BLaER1 treated with 17β-estradiol and CSF1 and Interleukin-3, amounts not matched to agents 10 nM and 100 nM (cell line): Measurements from ENCODE around the gene LSM3.

Experiments used
- H3K27ac ChIP-seq, 11 experiments: shearing (Covaris generic); formaldehyde crosslinking; 2 replicates each; pipeline ENCODE4 v1.8.1; 2022
- H3K27me3 ChIP-seq, 11 experiments: shearing (Covaris generic); formaldehyde crosslinking; 2 replicates each; pipeline ENCODE4 v1.8.1; 2022
- H3K36me3 ChIP-seq, 11 experiments: shearing (Covaris generic); formaldehyde crosslinking; 2 replicates each; pipeline ENCODE4 v1.8.1; 2022
- H3K4me1 ChIP-seq, 10 experiments: shearing (Covaris generic); formaldehyde crosslinking; 2 replicates each; pipeline ENCODE4 v1.8.1; 2022
- H3K4me2 ChIP-seq, 11 experiments: shearing (Covaris generic); formaldehyde crosslinking; 2 replicates each; pipeline ENCODE4 v1.8.1; 2022
- H3K4me3 ChIP-seq, 10 experiments: shearing (Covaris generic); formaldehyde crosslinking; 2 replicates each; pipeline ENCODE4 v1.8.1; 2022
- H3K9ac ChIP-seq, 11 experiments: shearing (Covaris generic); formaldehyde crosslinking; 2 replicates each; pipeline ENCODE4 v1.8.1; 2022
- H3K9me3 ChIP-seq, 11 experiments: shearing (Covaris generic); formaldehyde crosslinking; replicated peaks in 1 of 11; 2 replicates each; pipeline ENCODE4 v1.8.1; 2022
- H4K20me1 ChIP-seq, 11 experiments: shearing (Covaris generic); formaldehyde crosslinking; 2 replicates each; pipeline ENCODE4 v1.8.1; 2022
- Cebpa-rat ChIP-seq, 11 experiments: shearing (Covaris generic); IDR thresholded peaks; 2 replicates each; pipeline ENCODE4 v1.8.1; 2022

LSM3 gene

DNA sequence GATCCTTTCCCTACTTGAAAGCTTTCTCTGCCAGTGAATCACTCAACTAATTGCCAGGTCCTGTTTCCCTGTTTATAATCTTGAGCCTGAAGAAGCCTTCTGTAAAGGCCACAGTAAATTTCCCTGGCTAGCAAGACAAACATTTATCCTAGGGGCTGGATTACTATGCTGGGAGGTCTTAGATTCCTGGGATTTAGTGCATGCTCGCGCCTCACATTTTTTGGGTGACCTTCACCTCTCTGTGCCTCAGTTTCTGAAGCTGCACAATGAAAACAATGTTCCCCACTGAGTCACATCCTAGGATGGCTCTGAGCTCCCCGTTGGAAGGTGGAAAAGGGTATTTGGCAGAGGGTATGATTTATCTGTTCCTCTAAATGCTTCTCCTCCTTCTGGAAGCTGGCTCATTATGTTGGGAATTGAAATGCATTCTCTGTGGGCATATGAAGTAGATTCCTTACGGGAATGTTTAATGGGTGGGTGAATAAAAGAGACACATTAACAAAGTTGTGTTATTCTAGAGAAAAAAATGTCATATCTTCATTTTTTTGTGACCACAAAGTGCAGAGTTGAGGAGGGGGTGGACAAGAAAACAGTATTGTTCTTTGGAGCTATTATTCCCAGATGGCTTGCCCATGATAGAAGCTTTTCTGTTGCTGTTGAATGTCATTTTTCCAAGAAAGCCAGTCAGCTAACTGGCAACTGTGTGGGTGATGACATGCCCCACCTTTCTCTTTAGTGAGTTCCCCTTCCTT lies 32.4 kb downstream of the LSM3 start:
- Histone ChIP-seq H4K20me1 (no peaks in the 10 kb centered on the region), H3K9me3 (no peaks in the 10 kb centered on the region), H3K4me2 (no peak overlapping the region), H3K36me3 (no peaks in the 10 kb centered on the region), H3K27me3 (no peaks in the 10 kb centered on the region), H3K9ac (no peak overlapping the region), H3K27ac (no peak overlapping the region), H3K4me1 (no peaks in the 10 kb centered on the region), H3K4me3 (no peak overlapping the region)
- TF ChIP-seq Cebpa-rat (IDR thresholded peaks at IDR 0.05): no peak

DNA sequence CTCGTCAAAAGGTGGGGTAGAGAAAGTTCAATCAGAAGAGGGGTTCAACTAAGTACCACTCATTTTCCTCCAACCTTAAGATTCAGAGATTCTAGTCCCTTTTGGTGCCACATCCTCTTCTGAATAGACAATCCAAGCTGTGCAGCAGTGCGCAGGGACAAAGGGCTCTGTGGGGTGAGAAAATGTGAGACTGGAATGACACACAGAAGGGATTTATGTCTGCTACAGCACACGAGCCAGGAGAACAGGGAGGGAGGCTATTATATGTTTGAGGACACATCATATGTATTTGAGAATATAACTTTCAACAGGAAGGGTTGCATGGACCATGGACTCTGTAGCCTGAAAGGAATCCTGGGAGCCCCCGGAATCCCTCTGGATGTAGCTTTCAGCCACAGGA lies 33.0 kb downstream of the LSM3 start:
- Histone ChIP-seq H3K9me3 (no peaks in the 10 kb centered on the region), H3K27ac (no peak overlapping the region), H3K9ac (no peak overlapping the region), H3K27me3 (no peaks in the 10 kb centered on the region), H3K4me3 (no peak overlapping the region), H3K4me1 (no peaks in the 10 kb centered on the region), H3K36me3 (no peaks in the 10 kb centered on the region), H4K20me1 (no peaks in the 10 kb centered on the region), H3K4me2 (no peak overlapping the region)
- TF ChIP-seq Cebpa-rat (IDR thresholded peaks at IDR 0.05): no peak

DNA sequence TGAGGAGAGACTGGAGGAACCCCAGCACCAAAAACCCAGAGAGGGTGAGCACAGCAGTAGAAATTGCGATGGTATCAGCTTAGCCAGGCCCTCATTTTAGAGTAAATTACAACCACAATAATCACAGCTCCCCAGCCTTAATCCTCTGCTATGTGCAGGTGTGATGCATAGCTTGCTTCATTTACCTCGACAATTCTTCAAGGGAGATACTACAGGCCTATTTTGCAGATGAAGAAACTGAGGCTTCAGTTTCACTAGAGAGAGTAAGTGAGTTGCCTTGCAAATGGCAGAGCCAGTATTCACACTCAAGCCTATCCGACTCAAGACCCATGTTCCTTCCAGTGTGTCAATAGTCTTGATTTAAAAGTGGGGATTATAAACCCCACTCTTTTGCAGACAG lies 33.4 kb downstream of the LSM3 start:
- Histone ChIP-seq H3K4me1 (no peaks in the 10 kb centered on the region), H3K9me3 (no peaks in the 10 kb centered on the region), H3K4me3 (no peak overlapping the region), H4K20me1 (no peaks in the 10 kb centered on the region), H3K27ac (no peak overlapping the region), H3K27me3 (no peaks in the 10 kb centered on the region), H3K36me3 (no peaks in the 10 kb centered on the region), H3K4me2 (no peak overlapping the region), H3K9ac (no peak overlapping the region)
- no peak for TF ChIP-seq Cebpa-rat (IDR thresholded peaks at IDR 0.05)

GRCh38 chr3:14213066-14213774 lies 34.6 kb downstream of the LSM3 start:
- Histone ChIP-seq H3K4me2 (no peak overlapping the region), H4K20me1 (no peaks in the 10 kb centered on the region), H3K27me3 (no peaks in the 10 kb centered on the region), H3K4me3 (no peak overlapping the region), H3K9ac (no peak overlapping the region), H3K27ac (no peak overlapping the region), H3K9me3 (no peaks in the 10 kb centered on the region), H3K4me1 (no peaks in the 10 kb centered on the region), H3K36me3 (no peaks in the 10 kb centered on the region)
- TF ChIP-seq Cebpa-rat (IDR thresholded peaks at IDR 0.05): no peak

- Histone ChIP-seq H3K9ac (no peak overlapping the region), H3K27ac (no peak overlapping the region), H3K4me3 (no peak overlapping the region), H3K4me1 (no peaks in the 10 kb centered on the region), H3K4me2 (no peak overlapping the region), H3K9me3 (peaks cover 0 to 10% (median 5%) of the 10 kb centered on the region in 11 experiments; a peak in 8 of 22 replicates), H3K27me3 (no peaks in the 10 kb centered on the region), H4K20me1 (no peaks in the 10 kb centered on the region), H3K36me3 (no peaks in the 10 kb centered on the region)
- TF ChIP-seq Cebpa-rat (IDR thresholded peaks at IDR 0.05): no peak
Observed at GRCh38 chr3:14214764-14215163, 36.1 kb downstream of the LSM3 start.

DNA sequence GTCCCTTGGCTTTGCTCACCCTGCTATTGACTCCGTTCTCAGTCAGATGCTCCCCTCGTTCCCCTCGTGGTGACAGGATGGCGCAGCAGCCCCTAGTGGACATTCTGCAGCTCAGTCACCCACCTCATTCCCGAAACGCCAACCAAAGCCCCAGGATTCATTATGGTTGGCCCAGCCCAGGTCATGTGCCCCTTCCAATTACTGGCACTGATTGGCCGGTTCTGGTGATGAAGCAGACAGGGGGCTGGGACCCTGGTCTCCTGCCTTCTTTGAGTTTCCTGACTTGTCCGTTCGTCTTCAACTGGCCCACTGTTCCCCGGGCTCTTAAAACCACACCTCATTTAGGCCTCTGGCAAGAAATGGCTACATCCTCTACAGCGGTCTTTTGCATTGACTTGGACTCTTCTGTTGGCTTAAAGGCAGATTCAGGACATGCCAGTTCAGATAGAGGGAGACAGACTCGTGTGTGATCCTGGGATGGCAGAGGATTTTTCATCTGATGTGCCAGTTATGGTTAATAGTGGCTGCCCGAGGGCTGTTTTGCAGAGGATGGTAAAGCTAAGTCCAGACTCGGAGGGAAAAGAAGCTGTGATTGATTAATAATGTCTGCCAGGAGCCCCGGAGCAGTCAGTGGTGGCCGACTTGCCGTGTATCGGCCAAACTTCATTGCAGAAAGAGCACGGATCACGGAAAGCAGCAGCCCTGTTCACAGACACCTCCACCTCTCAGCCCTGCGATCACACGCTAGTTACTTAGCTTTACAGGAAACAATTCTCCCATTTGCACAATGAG lies 37.8 kb downstream of the LSM3 start:
- Histone ChIP-seq H3K27ac (no peak overlapping the region), H3K4me3 (no peak overlapping the region), H3K4me2 (no peak overlapping the region), H3K9me3 (peaks cover 5 to 27% (median 21%) of the 10 kb centered on the region in 11 experiments; a peak in 20 of 22 replicates), H3K9ac (no peak overlapping the region), H3K4me1 (no peaks in the 10 kb centered on the region), H4K20me1 (no peaks in the 10 kb centered on the region), H3K36me3 (no peaks in the 10 kb centered on the region), H3K27me3 (no peaks in the 10 kb centered on the region)
- TF ChIP-seq Cebpa-rat (IDR thresholded peaks at IDR 0.05): no peak

GRCh38 chr3:14218355-14218754 lies 39.7 kb downstream of the LSM3 start:
- TF ChIP-seq Cebpa-rat (IDR thresholded peaks at IDR 0.05): no peak
- Histone ChIP-seq H3K9me3 (peaks cover 12 to 39% (median 32%) of the 10 kb centered on the region in 11 experiments; a peak in 20 of 22 replicates), H4K20me1 (no peaks in the 10 kb centered on the region), H3K4me3 (no peak overlapping the region), H3K4me2 (no peak overlapping the region), H3K4me1 (peaks cover 0 to 8% (median 0%) of the 10 kb centered on the region in 10 experiments; a peak in 5 of 20 replicates), H3K36me3 (no peaks in the 10 kb centered on the region), H3K27me3 (no peaks in the 10 kb centered on the region), H3K27ac (no peak overlapping the region), H3K9ac (no peak overlapping the region)

DNA sequence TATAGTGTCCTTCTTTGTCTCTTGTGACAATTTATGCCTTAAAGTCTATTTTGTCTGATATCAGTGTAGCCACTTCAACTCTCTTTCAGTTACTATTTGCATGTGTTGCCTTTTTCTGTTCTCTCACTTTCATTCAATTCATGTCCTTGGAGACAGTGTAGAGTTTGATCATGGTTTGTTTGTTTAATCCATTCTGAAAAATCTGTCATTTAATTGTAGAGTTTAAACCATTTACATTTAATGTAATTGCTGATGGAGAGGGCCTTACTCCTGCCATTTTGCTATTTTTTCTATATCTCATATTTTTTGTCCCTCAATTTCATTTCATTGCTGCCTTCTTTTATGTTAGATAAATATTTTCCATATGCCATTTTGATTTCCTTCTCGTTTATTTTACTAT lies 42.3 kb downstream of the LSM3 start:
- Histone ChIP-seq H4K20me1 (no peaks in the 10 kb centered on the region), H3K9ac (no peak overlapping the region), H3K4me2 (no peak overlapping the region), H3K27ac (no peak overlapping the region), H3K4me3 (no peak overlapping the region), H3K36me3 (no peaks in the 10 kb centered on the region), H3K9me3 (peaks cover 12 to 44% (median 32%) of the 10 kb centered on the region in 11 experiments; a peak in 20 of 22 replicates), H3K27me3 (no peaks in the 10 kb centered on the region), H3K4me1 (peaks cover 1 to 20% (median 7%) of the 10 kb centered on the region in 10 experiments; a peak in 16 of 20 replicates)
- no peak for TF ChIP-seq Cebpa-rat (IDR thresholded peaks at IDR 0.05)

DNA sequence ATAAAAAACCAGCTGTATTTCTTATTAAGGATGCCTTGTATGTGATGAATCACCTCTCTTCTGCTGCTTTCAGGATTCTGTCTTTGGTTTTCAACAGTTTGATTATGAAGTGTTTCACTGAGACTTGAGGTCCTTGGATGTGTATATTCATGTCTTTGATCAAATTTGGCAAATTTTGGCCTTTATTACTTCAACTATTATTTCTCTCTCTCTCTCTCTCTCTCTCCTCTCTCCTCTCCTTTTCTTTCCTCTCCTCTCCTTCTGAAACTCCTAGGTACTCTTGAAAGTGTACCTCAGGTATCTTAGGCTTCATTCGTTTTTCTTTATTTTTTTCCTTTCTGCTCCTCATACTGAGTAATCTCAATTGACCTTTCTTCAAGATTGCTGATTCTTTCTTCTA lies 43.3 kb downstream of the LSM3 start:
- H3K9ac ChIP-seq: no peak overlapping the region
- no peak overlapping the region for H3K4me2 ChIP-seq
- H3K27ac ChIP-seq: no peak overlapping the region
- peaks cover 6 to 28% (median 14%) of the 10 kb centered on the region in 10 experiments; a peak in 17 of 20 replicates for H3K4me1 ChIP-seq
- no peaks in the 10 kb centered on the region for H3K36me3 ChIP-seq
- peaks cover 12 to 44% (median 32%) of the 10 kb centered on the region in 11 experiments; a peak in 20 of 22 replicates for H3K9me3 ChIP-seq
- no peak overlapping the region for H3K4me3 ChIP-seq
- TF ChIP-seq Cebpa-rat (IDR thresholded peaks at IDR 0.05): no peak
- H3K27me3 ChIP-seq: no peaks in the 10 kb centered on the region
- H4K20me1 ChIP-seq: no peaks in the 10 kb centered on the region
